RWPE2 (cell line): ENCODE measurements around the gene PPP1R18.

ENCODE experiments used
- ATAC-seq: fragments of 200-7000 bp; cut with Tn5 transposase; 3 replicates; pipeline ENCODE4 v1.9.1; 2021; ENCODE audit warnings: low read depth
- DNase-seq: peaks from one replicate; pipeline ENCODE4 v3.0.0-alpha.2; 2020; ENCODE audit warnings: low spot score
- H3K27ac ChIP-seq: fragments of 450-650 bp; 2 replicates; pipeline ENCODE4 v1.5.1; 2017; ENCODE audit warnings: mild to moderate bottlenecking; ENCODE audit not compliant: poor library complexity, severe bottlenecking
- H3K27me3 ChIP-seq: fragments of 250-450 bp; sonication (Bioruptor Pico); 2 replicates; pipeline ENCODE4 v1.5.1; 2021; ENCODE audit warnings: mild to moderate bottlenecking, moderate library complexity; ENCODE audit not compliant: insufficient read depth, poor library complexity, severe bottlenecking
- H3K36me3 ChIP-seq: fragments of 250-450 bp; sonication (Bioruptor Pico); 2 replicates; pipeline ENCODE4 v1.5.1; 2020; ENCODE audit warnings: low read depth, mild to moderate bottlenecking, moderate library complexity
- H3K4me1 ChIP-seq: fragments of 250-450 bp; sonication (Bioruptor Pico); 2 replicates; pipeline ENCODE4 v1.5.1; 2021; ENCODE audit warnings: mild to moderate bottlenecking, moderate library complexity; ENCODE audit not compliant: insufficient read depth, poor library complexity, severe bottlenecking
- H3K4me3 ChIP-seq: fragments of 250-450 bp; sonication (Bioruptor Pico); 2 replicates; pipeline ENCODE4 v1.5.1; 2021; ENCODE audit warnings: mild to moderate bottlenecking, moderate library complexity; ENCODE audit not compliant: severe bottlenecking
- H3K9me3 ChIP-seq: fragments of 250-450 bp; sonication (Bioruptor Pico); 2 replicates; pipeline ENCODE4 v1.5.1; 2021; ENCODE audit warnings: mild to moderate bottlenecking, moderate library complexity; ENCODE audit not compliant: severe bottlenecking
- CTCF ChIP-seq: fragments of 450-650 bp; IDR thresholded peaks from one replicate; pipeline ENCODE4 v1.5.1; 2017; ENCODE audit warnings: mild to moderate bottlenecking, moderate library complexity; ENCODE audit not compliant: poor library complexity, severe bottlenecking

The PPP1R18 gene

GRCh38 chr6:30712441-30712945, 26.0 kb upstream of the PPP1R18 start:
- ATAC-seq (no peak), DNase-seq (no peak)
- H3K36me3 ChIP-seq: peaks cover 69% of the 10 kb centered on the region
- peaks cover 6% of the 10 kb centered on the region for H3K4me1 ChIP-seq
- H3K27ac ChIP-seq: no peak overlapping the region
- H3K9me3 ChIP-seq: no peaks in the 10 kb centered on the region
- H3K27me3 ChIP-seq: no peaks in the 10 kb centered on the region
- TF ChIP-seq CTCF: no peak
- no peak overlapping the region for H3K4me3 ChIP-seq

- ATAC-seq (no peak), DNase-seq (no peak)
- no peak for TF ChIP-seq CTCF
- Histone ChIP-seq H3K4me1 (peaks cover 6% of the 10 kb centered on the region), H3K36me3 (peaks cover 72% of the 10 kb centered on the region), H3K27me3 (no peaks in the 10 kb centered on the region), H3K27ac (no peak overlapping the region), H3K4me3 (no peak overlapping the region), H3K9me3 (no peaks in the 10 kb centered on the region)
Measured at GRCh38 chr6:30711758-30712380, 25.4 kb upstream of the PPP1R18 start.

- no peak overlapping the region for H3K27ac ChIP-seq
- no peaks in the 10 kb centered on the region for H3K4me1 ChIP-seq
- peaks cover 63% of the 10 kb centered on the region for H3K36me3 ChIP-seq
Measured at GRCh38 chr6:30709101-30709868, 22.8 kb upstream of the PPP1R18 start.

GRCh38 chr6:30707281-30707850, 20.9 kb upstream of the PPP1R18 start:
- TF ChIP-seq CTCF: no peak
- DNase-seq (no peak), ATAC-seq (peak; percentile 20; the same call in 2 of the 3 replicates)
- Histone ChIP-seq H3K4me3 (no peak overlapping the region), H3K27ac (no peak overlapping the region), H3K9me3 (no peaks in the 10 kb centered on the region), H3K27me3 (no peaks in the 10 kb centered on the region), H3K36me3 (peaks cover 61% of the 10 kb centered on the region), H3K4me1 (no peaks in the 10 kb centered on the region)

More at GRCh38 chr6:30709101-30709868, 22.8 kb upstream of the PPP1R18 start:
- Histone ChIP-seq H3K9me3 (no peaks in the 10 kb centered on the region), H3K4me3 (no peak overlapping the region), H3K27me3 (no peaks in the 10 kb centered on the region)
- ATAC-seq (no peak), DNase-seq (no peak)
- TF ChIP-seq CTCF: no peak
